ENCODE data around the gene CMBL.
"Not testable (repeated sequence)": the region's sequence is repeated elsewhere in the genome, so short reads cannot be mapped to it uniquely, and the experiment has no call there.

The CMBL gene

GRCh38 chr5:10333154-10334006 is 25.7 kb upstream of the CMBL start:
- DNase-seq: no peak

- DNase-seq: no peak
These were observed 24.6 kb upstream of the CMBL start for GRCh38 chr5:10332301-10332700.

DNA sequence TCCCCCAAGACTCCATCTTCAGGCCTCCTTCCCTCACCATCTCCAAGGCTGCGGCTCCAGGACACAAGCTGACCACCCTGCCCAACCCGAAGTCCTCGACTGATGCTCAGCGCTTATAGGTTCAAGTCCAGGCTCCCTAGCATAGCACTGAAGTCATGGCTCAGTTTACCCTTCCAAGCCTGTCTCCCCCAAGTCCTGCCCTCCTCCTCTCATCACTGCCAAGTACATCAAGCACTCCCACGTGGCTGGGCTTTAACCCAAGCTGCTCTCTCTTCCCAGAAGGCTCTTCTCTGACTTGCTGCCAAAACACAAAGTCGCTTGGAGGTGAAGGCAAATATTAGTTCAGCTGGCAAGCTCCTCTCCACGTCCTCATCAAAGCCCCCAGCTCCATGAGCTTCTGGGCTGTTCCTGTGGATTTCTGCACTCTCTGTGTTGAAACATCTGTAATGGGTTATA is 23.7 kb upstream of the CMBL start:
- DNase-seq: no peak

GRCh38 chr5:10330511-10331230 is 23.0 kb upstream of the CMBL start:
- no peak for DNase-seq

- DNase-seq: no peak
These were observed 22.2 kb upstream of the CMBL start for GRCh38 chr5:10329820-10330481.

GRCh38 chr5:10329446-10329819 is 21.7 kb upstream of the CMBL start:
- DNase-seq: no peak

DNA sequence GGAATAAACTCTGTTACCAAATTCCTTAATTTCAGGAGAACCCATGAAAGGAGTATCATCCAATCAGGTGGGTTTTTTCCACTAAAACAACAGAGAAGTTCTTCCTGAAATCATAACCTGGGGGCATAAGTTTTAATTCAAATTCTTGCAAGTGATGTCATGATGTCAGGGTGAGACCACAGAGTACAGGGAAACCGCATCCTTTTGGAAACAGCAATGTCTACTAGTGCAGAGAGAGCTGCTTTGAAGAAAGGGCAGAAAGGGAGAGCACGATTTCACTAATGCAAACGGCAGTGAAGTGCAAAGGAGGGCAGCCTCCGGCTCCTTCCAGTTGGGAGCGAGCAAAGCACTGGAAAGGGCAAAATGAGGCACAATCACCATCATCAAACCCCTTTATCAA is 20.6 kb upstream of the CMBL start:
- DNase-seq: no peak

DNA sequence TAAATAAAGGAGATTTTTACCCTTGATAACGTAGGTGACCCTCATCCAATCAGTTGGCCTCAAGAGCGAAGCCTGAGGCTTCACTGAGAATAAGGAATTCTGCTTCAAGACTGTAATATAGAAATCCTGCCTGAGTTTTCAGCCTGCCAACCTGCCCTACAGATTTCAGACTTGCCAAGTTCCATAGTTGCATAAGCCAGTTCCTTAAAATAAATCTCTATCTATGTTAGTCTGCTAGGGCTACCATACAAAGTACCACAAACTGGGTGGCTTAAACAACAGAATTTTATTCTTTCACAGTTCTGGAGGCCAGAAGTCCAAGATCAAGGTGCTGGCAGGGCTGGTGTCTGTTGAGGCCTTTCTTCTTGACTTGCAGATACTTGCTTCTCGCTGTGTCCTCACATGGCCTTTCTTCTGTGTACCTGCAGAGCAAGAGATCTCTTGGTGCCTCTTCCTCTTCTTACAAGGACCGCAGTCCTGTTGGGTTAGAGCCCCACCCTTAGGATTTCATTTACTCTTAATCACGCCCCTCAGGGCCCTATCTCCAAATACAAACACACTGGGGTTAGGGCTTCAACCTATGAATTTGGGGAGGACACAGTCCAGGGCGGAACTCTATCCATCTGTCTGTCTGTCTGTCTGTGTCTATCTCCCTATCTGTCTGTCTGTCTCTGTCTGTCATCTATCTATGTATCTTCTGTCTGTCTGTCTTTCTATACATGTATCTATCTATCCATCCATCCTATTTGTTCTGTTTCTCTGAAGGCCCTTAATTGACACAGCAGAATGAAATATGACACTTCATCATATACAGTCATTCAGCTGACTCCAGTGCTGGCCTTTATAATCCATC is 17.0 kb upstream of the CMBL start:
- DNase-seq: no peak

DNA sequence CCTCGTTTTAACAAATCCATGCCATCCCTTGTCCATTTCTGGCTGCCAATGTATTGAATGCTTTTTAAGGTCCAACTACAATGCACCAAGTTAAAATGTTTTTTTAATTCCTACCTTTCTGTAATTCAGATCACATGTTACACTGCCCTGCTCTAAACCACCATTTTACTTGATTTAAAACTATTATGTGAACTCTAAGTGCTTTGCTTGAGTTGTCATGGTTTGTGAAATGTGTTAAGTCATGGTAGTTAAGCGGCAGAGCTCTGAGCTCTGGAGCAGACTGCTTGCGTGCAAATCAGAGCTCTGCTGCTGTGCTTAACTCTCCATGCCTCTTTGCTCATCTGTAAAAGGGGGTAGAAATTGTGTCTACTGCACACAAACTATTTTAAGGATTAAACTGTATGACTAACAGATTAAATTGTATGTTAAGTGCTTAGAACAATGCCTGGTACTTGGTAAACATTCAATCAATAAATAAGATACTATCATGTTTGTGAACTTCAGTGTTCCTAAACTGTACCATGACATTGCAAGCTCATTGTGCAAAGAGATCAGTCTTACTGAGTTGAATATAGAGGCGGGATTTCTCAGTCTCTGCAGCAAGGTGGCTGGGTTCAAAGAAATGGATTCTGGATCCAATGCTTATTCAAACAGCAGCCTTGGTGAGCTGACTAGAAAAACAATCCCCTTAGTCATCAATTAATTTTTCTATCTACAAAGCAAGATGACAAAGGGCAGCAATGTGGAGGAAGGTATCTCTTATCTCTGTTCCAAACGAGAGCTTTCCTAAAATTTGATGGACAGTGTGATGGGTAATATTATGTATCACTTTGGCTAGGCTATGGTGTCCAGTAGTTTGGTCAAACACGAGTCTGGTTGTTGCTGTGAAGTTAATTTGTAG is 16.1 kb upstream of the CMBL start:
- DNase-seq: no peak

- no peak for DNase-seq
These were observed 14.2 kb upstream of the CMBL start for GRCh38 chr5:10321882-10322281.

DNA sequence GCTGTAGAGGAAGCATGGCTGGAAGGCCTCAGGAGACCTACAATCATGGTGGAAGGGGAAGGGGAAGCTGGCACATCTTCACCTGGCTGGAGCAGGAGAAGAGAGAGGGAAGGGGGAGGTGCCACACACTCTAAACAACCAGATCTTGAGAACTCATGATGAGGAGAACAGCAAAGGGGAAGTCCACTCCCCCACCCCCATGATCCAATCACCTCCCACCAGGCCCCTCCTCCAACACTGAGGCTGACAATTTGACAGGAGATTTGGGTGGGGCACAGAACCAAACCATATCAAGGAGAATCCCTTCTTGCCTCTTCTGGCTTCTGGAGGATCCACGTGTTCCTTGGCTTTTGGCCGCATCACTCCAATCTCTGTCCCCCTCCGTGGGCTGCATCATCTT is 13.1 kb upstream of the CMBL start:
- no peak for DNase-seq

- no peak for DNase-seq
These were observed 11.6 kb upstream of the CMBL start for GRCh38 chr5:10319202-10319851.

GRCh38 chr5:10317825-10318682 is 10.4 kb upstream of the CMBL start:
- DNase-seq: no peak

DNA sequence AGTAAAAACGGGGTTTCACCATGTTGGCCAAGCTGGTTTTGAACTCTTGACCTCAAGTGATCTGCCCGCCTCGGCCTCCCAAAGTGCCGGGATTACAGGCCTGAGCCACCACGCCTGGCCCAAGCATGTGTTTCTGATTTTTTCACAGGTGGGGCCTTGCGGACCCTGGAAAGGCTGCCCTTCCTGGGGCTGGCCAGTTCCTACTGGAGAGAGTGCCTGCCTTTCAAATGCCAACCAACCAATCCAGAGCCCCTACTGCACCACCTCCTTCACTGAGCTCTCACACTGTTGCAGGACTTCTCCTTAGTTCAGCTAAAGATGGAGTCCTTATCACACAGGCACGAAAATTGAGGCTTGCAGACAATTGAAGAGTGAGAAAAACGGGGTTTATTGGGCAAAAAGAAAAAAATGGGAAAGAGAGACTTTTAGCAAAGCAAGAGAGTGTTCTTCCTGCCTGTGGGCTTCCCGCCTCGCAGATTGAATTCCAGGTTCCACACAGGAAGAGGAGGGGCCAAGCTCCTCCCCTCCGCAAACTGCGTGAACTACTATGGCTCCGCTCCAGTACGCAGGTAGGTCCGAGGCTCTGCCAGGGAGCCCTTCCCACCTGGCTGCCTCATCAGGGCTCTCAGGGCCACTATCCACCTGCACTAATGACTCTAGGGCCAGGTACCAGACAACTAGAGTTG is 8.3 kb upstream of the CMBL start:
- no peak for DNase-seq

DNA sequence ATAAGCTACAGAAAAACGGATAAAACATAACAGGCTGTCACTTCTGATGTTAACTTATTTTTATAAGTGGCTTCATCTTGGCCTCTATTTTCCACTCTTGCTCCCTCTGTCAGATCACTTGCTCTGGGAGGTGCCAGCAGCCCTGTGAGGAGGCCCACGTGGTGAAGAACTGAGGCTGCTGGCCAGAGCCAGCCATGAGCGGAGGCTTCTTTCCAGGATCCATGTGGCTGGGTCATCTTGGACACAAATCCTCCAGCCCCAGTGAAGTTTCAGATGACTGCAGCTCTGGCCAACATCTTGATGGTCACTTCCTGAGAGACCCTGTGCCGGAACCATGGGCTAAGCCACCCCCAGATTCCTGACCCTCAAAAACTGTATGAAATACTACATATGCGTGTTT is 7.5 kb upstream of the CMBL start:
- no peak for DNase-seq

- DNase-seq: no peak
These were observed 4.1 kb upstream of the CMBL start for GRCh38 chr5:10311595-10312425.

- DNase-seq: not testable (repeated sequence)
These were observed 3.3 kb upstream of the CMBL start for GRCh38 chr5:10310835-10311570.

All from NK-92 treated with Interleukin-12 subunit alpha and Interleukin-12 subunit beta, amount 100 ng/mL, for 24 hours (cell line).